OCI-LY3 (cell line): Measurements from ENCODE around the gene ATXN7L2.

Experiments used
- H2AFZ ChIP-seq: fragments of 200-600, 300-600 bp; shearing (Covaris generic); 2 replicates; pipeline ENCODE4 v1.6.0; 2014; ENCODE audit warnings: antibody characterized with exemption, low read depth, low read length
- H3K27ac ChIP-seq: fragments of 200-600, 300-600 bp; sonication (generic); 2 replicates; pipeline ENCODE4 v1.5.1; 2014; ENCODE audit warnings: mild to moderate bottlenecking, low read length, moderate library complexity, mixed read lengths
- H3K27me3 ChIP-seq: fragments of 200-600, 300-600 bp; sonication (generic); 2 replicates; pipeline ENCODE4 v1.6.1; 2014; ENCODE audit warnings: low read depth, low read length, mixed read lengths
- H3K36me3 ChIP-seq: fragments of 200-600, 300-600 bp; sonication (generic); replicated peaks from 2 replicates; pipeline ENCODE3; 2014; ENCODE audit warnings: low read depth, low read length, mixed read lengths
- H3K4me1 ChIP-seq: fragments of 300-600, 200-600 bp; sonication (generic); 2 replicates; pipeline ENCODE4 v1.6.1; 2014; ENCODE audit warnings: low read length, mixed read lengths
- H3K4me2 ChIP-seq: fragments of 200-600, 300-600 bp; sonication (generic); 2 replicates; pipeline ENCODE4 v1.6.1; 2014; ENCODE audit warnings: low read length, mixed read lengths
- H3K4me3 ChIP-seq: fragments of 300-600, 200-600 bp; sonication (generic); 2 replicates; pipeline ENCODE4 v1.5.1; 2014; ENCODE audit warnings: antibody characterized with exemption, mild to moderate bottlenecking, low read length, moderate library complexity
- H3K79me2 ChIP-seq: fragments of 300-600, 200-600 bp; shearing (Covaris generic); 2 replicates; pipeline ENCODE4 v1.6.1; 2014; ENCODE audit warnings: mild to moderate bottlenecking, low read length, mixed read lengths
- H3K9ac ChIP-seq: fragments of 300-600, 200-600 bp; shearing (Covaris generic); 2 replicates; pipeline ENCODE4 v1.6.0; 2014; ENCODE audit warnings: mild to moderate bottlenecking, low read length, moderate library complexity
- H3K9me3 ChIP-seq: fragments of 200-600, 300-600 bp; shearing (Covaris generic); 2 replicates; pipeline ENCODE4 v1.6.1; 2014; ENCODE audit warnings: low read length, mixed read lengths; ENCODE audit not compliant: insufficient read depth
- H4K20me1 ChIP-seq: fragments of 200-600, 300-600 bp; sonication (generic); 2 replicates; pipeline ENCODE4 v1.6.1; 2016; ENCODE audit warnings: low read length, mixed read lengths; ENCODE audit not compliant: insufficient read depth
- EZH2phosphoT487 ChIP-seq: fragments of 200-600 bp; shearing (Covaris generic); IDR thresholded peaks from 2 replicates; pipeline ENCODE4 v1.6.1; 2018; ENCODE audit warnings: antibody characterized with exemption, mixed run types, low read depth
- TF ChIP-seq, protein P1 (sequence below): fragments of 200-600, 300-600 bp; sonication (generic); IDR thresholded peaks from 2 replicates; pipeline ENCODE4 v1.5.1; 2014; ENCODE audit warnings: antibody characterized with exemption, low read length, low read depth

The ATXN7L2 gene

DNA sequence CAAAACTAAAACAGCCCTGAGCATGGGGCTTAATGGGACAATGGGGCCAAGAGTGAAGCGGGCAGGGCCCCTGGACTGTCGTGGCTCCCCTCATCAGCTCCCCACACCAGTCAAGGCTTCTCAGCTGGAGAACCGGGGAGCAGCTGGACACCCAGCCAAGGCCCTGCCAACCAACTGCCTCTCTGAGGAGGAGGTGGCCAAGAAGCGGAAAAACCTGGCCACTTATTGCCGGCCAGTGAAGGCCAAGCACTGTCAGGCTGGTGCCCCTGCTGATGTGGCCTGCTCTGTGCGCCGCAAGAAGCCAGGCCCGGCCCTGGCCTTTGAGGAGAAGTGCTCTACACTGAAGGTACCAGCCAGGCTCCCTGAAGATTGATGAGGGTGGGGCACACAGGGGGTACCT lies 7.7 kb downstream of the ATXN7L2 start:
- no peak overlapping the region for H3K27ac ChIP-seq
- H3K9ac ChIP-seq, result no peak overlapping the region
- no peaks in the 10 kb centered on the region for H3K9me3 ChIP-seq
- H3K4me3 ChIP-seq, result no peak overlapping the region
- H4K20me1 ChIP-seq, result no peaks in the 10 kb centered on the region
- no peak overlapping the region for H2AFZ ChIP-seq
- H3K4me1 ChIP-seq, result peaks cover 9% of the 10 kb centered on the region
- H3K27me3 ChIP-seq, result no peaks in the 10 kb centered on the region
- H3K79me2 ChIP-seq, result peaks cover 11% of the 10 kb centered on the region; the same call in 1 of the 2 replicates
- H3K4me2 ChIP-seq, result no peak overlapping the region
- no peak for TF ChIP-seq EZH2phosphoT487
- TF ChIP-seq, protein P1, sequence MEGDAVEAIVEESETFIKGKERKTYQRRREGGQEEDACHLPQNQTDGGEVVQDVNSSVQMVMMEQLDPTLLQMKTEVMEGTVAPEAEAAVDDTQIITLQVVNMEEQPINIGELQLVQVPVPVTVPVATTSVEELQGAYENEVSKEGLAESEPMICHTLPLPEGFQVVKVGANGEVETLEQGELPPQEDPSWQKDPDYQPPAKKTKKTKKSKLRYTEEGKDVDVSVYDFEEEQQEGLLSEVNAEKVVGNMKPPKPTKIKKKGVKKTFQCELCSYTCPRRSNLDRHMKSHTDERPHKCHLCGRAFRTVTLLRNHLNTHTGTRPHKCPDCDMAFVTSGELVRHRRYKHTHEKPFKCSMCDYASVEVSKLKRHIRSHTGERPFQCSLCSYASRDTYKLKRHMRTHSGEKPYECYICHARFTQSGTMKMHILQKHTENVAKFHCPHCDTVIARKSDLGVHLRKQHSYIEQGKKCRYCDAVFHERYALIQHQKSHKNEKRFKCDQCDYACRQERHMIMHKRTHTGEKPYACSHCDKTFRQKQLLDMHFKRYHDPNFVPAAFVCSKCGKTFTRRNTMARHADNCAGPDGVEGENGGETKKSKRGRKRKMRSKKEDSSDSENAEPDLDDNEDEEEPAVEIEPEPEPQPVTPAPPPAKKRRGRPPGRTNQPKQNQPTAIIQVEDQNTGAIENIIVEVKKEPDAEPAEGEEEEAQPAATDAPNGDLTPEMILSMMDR, result no peak
- H3K36me3 ChIP-seq, result peaks cover 7% of the 10 kb centered on the region

DNA sequence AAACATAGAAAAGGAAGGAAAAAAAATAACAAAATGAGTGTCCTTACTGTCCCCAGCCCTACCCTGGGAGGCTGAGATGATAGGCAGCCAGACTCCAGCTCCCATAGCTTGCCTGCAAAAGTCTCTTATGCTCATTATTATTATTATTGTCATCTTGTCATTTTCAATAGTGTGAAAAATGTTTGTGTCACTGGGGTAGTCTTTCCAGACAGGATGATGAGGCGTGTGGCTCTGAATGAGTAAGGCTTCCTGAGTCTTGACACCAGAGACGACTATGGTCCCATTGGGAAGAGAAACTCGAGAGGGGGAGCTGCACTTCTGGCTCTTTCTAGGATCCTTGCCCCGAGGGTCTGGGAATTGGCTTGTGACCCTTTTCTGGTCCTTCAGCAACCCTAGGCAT lies 9.1 kb downstream of the ATXN7L2 start:
- H3K9me3 ChIP-seq, result no peaks in the 10 kb centered on the region
- H4K20me1 ChIP-seq, result no peaks in the 10 kb centered on the region
- H3K27ac ChIP-seq, result no peak overlapping the region
- H3K36me3 ChIP-seq, result peaks cover 8% of the 10 kb centered on the region
- H3K9ac ChIP-seq, result no peak overlapping the region
- H2AFZ ChIP-seq, result no peak overlapping the region
- H3K79me2 ChIP-seq, result peaks cover 11% of the 10 kb centered on the region; the same call in 1 of the 2 replicates
- no peak for TF ChIP-seq EZH2phosphoT487
- TF ChIP-seq, protein P1, result no peak
- H3K4me1 ChIP-seq, result peaks cover 9% of the 10 kb centered on the region
- H3K4me2 ChIP-seq, result no peak overlapping the region
- no peak overlapping the region for H3K4me3 ChIP-seq
- H3K27me3 ChIP-seq, result no peaks in the 10 kb centered on the region

DNA sequence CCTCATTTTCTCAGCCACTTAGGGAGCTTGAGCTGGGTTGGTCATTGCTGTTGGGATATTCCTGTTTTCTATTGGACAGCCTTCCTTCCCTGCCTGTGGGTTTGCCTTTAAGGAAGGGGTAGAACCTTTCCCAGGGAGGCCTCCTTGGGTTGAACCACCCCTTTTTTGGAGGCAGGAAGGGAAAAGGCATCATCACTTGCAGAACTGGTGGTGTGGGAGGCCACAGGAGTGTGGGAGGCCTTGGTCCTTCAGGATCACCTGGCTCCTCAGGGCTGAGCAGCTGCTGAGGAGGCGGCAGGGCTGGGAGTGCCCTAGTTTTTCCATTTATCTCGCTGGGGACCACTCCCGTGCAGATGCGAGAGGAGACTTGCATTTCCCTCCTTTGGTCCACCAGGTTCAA lies 9.5 kb downstream of the ATXN7L2 start:
- no peak overlapping the region for H3K27ac ChIP-seq
- TF ChIP-seq EZH2phosphoT487, result no peak
- TF ChIP-seq, protein P1, result no peak
- H3K9ac ChIP-seq, result peak overlapping the region; percentile 48; the same call in 1 of the 2 replicates
- no peak overlapping the region for H2AFZ ChIP-seq
- H4K20me1 ChIP-seq, result no peaks in the 10 kb centered on the region
- H3K4me3 ChIP-seq, result peak overlapping the region; percentile 92; the same call in 1 of the 2 replicates
- H3K79me2 ChIP-seq, result peaks cover 11% of the 10 kb centered on the region; the same call in 1 of the 2 replicates
- peak overlapping the region; percentile 71 for H3K4me2 ChIP-seq
- H3K36me3 ChIP-seq, result peaks cover 8% of the 10 kb centered on the region
- no peaks in the 10 kb centered on the region for H3K9me3 ChIP-seq
- H3K27me3 ChIP-seq, result no peaks in the 10 kb centered on the region
- H3K4me1 ChIP-seq, result peaks cover 9% of the 10 kb centered on the region

DNA sequence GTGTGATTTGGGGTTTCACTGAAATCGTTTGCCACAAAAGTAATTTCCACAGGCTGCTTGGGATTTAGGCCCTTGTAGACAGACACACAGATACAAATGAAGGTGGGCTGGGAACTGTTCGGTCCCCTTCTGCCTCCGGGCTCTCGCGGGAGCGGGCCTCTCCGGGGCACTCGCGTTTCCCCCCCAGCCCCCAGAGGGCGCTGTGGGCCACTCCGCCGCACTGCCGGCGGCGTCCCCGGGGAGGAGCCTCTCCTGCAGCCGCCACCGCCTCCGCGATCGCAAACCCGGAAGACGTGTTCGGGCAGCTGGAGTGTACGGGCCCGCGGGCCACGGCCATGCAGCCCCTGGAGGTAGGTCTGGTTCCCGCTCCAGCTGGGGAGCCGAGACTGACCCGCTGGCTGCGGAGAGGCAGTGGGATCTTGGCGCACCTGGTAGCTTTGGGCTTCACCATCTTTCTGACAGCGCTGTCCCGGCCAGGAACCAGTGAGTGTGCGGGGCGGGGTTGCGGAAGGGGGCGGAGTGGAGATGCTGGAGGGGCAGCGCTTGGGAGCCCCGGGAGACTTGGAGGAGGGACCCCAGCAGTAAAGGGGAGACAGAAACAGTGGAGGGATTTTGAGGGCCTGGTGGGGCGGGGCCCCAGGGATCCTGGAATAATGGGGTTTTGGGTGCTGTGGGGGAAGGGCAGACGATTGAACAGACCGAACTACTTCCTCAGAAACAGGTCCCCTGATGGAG lies 10.3 kb downstream of the ATXN7L2 start, which contains the start of gene CYB561D1:
TSS of gene CYB561D1 (plus strand) at position 290 of the 735 bp plus-strand sequence. CDS start at position 336, 46 bp downstream.
- Histone ChIP-seq H3K4me1 (peaks cover 9% of the 10 kb centered on the region), H3K9ac (peak within 1 kb of the TSS; percentile 63), H3K9me3 (no peaks in the 10 kb centered on the region), H3K36me3 (peaks cover 8% of the 10 kb centered on the region), H4K20me1 (no peaks in the 10 kb centered on the region), H3K79me2 (peaks cover 11% of the 10 kb centered on the region; the same call in 1 of the 2 replicates), H3K4me2 (peak within 1 kb of the TSS; percentile 71), H3K27ac (peak within 1 kb of the TSS; percentile 37), H3K4me3 (peak within 1 kb of the TSS; percentile 92), H2AFZ (0 out of 2 replicates have a peak within 1 kb of the TSS, but pooled peaks have one; percentile 32), H3K27me3 (no peaks in the 10 kb centered on the region)
- TF ChIP-seq EZH2phosphoT487, result no peak
- TF ChIP-seq, protein P1, result peak; percentile 68
